GM12891 (cell line): ENCODE data around the gene ANG.

Experiments
- POLR2A ChIP-seq: IDR thresholded peaks from 2 replicates; pipeline ENCODE4 v1.6.1; 2011; ENCODE audit warnings: low read depth, low read length, control low read depth
- POLR2AphosphoS5 ChIP-seq: IDR thresholded peaks from 2 replicates; pipeline ENCODE4 v1.6.1; 2011; ENCODE audit warnings: low read depth, low read length, control low read depth

GRCh38 chr14:20671597-20672283 lies 16.8 kb upstream of the ANG start:
- no peak for TF ChIP-seq POLR2AphosphoS5
- TF ChIP-seq POLR2A = no peak
